GM23338 (cell line): ENCODE measurements around the gene SLC32A1.

ENCODE experiments used
- CREB1 ChIP-seq: fragments of 250-450 bp; sonication (Bioruptor Pico); IDR thresholded peaks from 2 replicates; pipeline ENCODE4 v1.5.0; 2020; ENCODE audit warnings: low read depth, mild to moderate bottlenecking, moderate library complexity
- ETS1 ChIP-seq: IDR thresholded peaks from 2 replicates; pipeline ENCODE4 v1.6.1; 2016; ENCODE audit warnings: antibody characterized with exemption
- EZH2 ChIP-seq: fragments of 200-600 bp; sonication (generic); IDR thresholded peaks from one replicate; pipeline ENCODE4 v1.8.0; 2017; ENCODE audit warnings: antibody characterized with exemption, mild to moderate bottlenecking, low read depth; ENCODE audit not compliant: unreplicated experiment
- EZH2phosphoT487 ChIP-seq: fragments of 200-600 bp; sonication (generic); IDR thresholded peaks from one replicate; pipeline ENCODE4 v1.8.1; 2018; ENCODE audit warnings: antibody characterized with exemption; ENCODE audit not compliant: unreplicated experiment
- JUNB ChIP-seq: IDR thresholded peaks from one replicate; pipeline ENCODE4 v1.6.1; 2016; ENCODE audit warnings: antibody characterized with exemption; ENCODE audit not compliant: unreplicated experiment
- POLR2AphosphoS5 ChIP-seq: IDR thresholded peaks from 2 replicates; pipeline ENCODE4 v1.6.1; 2016; ENCODE audit warnings: antibody characterized with exemption, low read depth
- STAT1 ChIP-seq: IDR thresholded peaks from one replicate; pipeline ENCODE4 v1.6.1; 2016; ENCODE audit warnings: antibody characterized with exemption; ENCODE audit not compliant: unreplicated experiment
- ZNF114 ChIP-seq: fragments of 250-450 bp; sonication (Bioruptor Pico); IDR thresholded peaks from 2 replicates; pipeline ENCODE4 v1.5.0; 2020; ENCODE audit warnings: mild to moderate bottlenecking, moderate library complexity
- ZNF331 ChIP-seq: fragments of 250-450 bp; sonication (Bioruptor Pico); IDR thresholded peaks from 2 replicates; pipeline ENCODE4 v1.5.0; 2020; ENCODE audit warnings: low read depth, mild to moderate bottlenecking, moderate library complexity
- TF ChIP-seq, protein P1 (sequence below), 2 experiments: fragments of 200-600 bp in 1 of 2; sonication (generic) in 1 of 2; conservative IDR thresholded peaks; 2 replicates each; pipeline versions ENCODE4 v1.5.1 to v1.6.1; 2016 to 2017; ENCODE audit warnings: antibody characterized with exemption in 2 of 2, low read depth in 2 of 2, mild to moderate bottlenecking in 2 of 2, moderate library complexity in 1 of 2
- TF ChIP-seq, protein P2 (sequence below): IDR thresholded peaks from one replicate; pipeline ENCODE4 v1.6.1; 2018; ENCODE audit warnings: antibody characterized with exemption; ENCODE audit not compliant: unreplicated experiment

DNA sequence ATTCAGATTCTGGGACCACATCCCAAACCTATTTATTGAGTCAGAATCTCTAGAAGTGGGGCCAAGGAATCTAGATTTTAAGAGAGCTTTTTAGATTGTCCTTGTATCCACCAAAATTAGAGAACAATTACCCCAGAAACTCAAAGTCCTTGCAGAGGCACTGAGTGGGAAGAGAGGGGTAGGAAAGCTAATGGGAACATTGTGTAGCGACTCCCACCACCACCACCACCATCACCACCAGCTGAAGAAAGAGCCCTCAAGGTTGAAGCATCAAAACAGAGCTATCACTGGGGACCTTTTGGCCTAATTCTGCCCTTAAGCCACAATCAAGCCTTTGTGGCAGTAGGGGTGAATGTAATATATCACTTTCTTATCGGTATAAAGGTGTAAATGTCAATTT, 39.0 kb upstream of the SLC32A1 start:
- TF ChIP-seq, protein P1, sequence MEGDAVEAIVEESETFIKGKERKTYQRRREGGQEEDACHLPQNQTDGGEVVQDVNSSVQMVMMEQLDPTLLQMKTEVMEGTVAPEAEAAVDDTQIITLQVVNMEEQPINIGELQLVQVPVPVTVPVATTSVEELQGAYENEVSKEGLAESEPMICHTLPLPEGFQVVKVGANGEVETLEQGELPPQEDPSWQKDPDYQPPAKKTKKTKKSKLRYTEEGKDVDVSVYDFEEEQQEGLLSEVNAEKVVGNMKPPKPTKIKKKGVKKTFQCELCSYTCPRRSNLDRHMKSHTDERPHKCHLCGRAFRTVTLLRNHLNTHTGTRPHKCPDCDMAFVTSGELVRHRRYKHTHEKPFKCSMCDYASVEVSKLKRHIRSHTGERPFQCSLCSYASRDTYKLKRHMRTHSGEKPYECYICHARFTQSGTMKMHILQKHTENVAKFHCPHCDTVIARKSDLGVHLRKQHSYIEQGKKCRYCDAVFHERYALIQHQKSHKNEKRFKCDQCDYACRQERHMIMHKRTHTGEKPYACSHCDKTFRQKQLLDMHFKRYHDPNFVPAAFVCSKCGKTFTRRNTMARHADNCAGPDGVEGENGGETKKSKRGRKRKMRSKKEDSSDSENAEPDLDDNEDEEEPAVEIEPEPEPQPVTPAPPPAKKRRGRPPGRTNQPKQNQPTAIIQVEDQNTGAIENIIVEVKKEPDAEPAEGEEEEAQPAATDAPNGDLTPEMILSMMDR (conservative IDR thresholded peaks at IDR 0.05; ENCODE audit: low read depth in 2 of 2): no peak
- TF ChIP-seq POLR2AphosphoS5 (no peak), CREB1 (no peak), STAT1 (no peak), EZH2 (no peak), ZNF331 (no peak), EZH2phosphoT487 (no peak), JUNB (no peak), ETS1 (no peak), ZNF114 (CRISPR knock-in tag) (no peak)
- TF ChIP-seq, protein P2, sequence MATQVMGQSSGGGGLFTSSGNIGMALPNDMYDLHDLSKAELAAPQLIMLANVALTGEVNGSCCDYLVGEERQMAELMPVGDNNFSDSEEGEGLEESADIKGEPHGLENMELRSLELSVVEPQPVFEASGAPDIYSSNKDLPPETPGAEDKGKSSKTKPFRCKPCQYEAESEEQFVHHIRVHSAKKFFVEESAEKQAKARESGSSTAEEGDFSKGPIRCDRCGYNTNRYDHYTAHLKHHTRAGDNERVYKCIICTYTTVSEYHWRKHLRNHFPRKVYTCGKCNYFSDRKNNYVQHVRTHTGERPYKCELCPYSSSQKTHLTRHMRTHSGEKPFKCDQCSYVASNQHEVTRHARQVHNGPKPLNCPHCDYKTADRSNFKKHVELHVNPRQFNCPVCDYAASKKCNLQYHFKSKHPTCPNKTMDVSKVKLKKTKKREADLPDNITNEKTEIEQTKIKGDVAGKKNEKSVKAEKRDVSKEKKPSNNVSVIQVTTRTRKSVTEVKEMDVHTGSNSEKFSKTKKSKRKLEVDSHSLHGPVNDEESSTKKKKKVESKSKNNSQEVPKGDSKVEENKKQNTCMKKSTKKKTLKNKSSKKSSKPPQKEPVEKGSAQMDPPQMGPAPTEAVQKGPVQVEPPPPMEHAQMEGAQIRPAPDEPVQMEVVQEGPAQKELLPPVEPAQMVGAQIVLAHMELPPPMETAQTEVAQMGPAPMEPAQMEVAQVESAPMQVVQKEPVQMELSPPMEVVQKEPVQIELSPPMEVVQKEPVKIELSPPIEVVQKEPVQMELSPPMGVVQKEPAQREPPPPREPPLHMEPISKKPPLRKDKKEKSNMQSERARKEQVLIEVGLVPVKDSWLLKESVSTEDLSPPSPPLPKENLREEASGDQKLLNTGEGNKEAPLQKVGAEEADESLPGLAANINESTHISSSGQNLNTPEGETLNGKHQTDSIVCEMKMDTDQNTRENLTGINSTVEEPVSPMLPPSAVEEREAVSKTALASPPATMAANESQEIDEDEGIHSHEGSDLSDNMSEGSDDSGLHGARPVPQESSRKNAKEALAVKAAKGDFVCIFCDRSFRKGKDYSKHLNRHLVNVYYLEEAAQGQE: no peak
